GM12873 (cell line): ENCODE measurements around the gene HOXD13.

Experiments
- TF ChIP-seq, protein P1 (sequence below): IDR thresholded peaks from 2 replicates; pipeline ENCODE4 v1.5.1; 2012; ENCODE audit warnings: low read depth, mild to moderate bottlenecking, moderate library complexity, low read length, control low read depth; ENCODE audit not compliant: insufficient read depth; ENCODE audit errors: missing control alignments

The HOXD13 gene

DNA sequence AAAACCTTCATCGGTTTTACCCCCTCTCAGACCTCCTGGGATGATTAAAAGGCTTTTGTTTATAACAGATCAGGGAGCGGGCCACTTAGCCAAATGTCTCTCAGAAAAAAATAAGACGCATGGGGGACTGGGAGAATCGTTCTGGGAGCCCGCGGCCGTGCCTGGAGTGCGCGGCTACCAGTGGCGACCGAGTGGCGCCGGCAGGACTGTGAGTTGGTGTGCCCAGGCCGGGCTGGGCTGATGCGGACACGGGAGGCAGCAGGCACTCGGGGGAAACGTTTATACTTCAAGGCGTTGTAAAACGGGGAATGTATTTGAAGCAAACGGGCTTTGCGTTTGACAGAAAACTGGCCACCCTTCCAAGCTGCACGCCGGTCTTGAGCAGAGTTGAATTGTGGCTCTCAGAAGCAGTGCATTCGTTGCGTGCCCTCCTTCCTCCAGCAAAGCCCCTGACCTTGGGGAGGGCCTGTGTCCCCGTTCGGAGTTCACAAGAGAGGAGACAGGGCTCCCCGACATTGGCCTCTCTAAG is 19.4 kb downstream of the HOXD13 start:
- TF ChIP-seq, protein P1, sequence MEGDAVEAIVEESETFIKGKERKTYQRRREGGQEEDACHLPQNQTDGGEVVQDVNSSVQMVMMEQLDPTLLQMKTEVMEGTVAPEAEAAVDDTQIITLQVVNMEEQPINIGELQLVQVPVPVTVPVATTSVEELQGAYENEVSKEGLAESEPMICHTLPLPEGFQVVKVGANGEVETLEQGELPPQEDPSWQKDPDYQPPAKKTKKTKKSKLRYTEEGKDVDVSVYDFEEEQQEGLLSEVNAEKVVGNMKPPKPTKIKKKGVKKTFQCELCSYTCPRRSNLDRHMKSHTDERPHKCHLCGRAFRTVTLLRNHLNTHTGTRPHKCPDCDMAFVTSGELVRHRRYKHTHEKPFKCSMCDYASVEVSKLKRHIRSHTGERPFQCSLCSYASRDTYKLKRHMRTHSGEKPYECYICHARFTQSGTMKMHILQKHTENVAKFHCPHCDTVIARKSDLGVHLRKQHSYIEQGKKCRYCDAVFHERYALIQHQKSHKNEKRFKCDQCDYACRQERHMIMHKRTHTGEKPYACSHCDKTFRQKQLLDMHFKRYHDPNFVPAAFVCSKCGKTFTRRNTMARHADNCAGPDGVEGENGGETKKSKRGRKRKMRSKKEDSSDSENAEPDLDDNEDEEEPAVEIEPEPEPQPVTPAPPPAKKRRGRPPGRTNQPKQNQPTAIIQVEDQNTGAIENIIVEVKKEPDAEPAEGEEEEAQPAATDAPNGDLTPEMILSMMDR: no peak

DNA sequence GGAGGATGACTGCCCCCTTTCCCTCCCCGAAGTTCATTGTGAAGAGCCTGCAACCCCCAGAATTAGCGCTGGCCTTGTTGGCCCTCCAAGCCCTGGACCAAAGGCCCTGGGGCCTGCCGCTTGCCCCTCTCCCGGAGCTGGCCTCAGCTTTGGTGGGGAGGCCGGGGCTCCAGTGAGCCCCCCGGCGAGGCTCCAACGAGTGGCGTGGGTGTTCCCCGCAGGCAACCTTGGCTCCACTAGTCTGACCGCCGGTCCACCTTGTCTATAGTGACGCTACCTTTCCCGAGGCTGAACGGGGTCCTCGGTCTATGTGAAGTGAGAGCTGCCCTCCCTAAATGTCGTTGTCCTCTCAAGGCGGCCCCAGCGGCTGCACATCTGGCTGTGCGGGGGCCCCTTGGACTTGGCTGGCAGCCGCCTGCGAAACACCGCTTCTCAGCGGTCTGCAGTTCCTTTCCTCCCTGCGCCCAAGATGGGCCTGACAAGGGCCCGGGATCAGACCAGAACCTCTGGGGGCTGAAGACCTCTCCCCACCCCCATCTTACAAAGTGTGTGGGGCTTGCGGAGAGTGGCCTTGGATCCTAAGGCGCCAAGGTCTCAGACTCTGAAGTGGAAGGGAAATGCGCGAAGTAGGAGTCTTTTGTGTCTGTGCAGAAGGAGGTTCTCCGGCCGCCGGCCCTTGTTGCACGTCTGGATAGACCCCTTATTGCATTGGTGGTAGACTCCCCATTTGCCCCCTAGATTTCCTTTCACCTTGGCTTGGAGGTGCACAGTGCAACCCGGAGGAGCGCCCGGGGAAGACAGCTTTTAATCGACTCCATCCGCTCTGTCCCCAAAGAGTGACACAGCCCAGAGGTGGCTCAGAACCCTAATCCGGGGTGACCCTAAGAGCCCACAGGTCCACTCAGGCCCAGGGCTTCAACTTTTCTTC is 20.1 kb downstream of the HOXD13 start:
- TF ChIP-seq, protein P1: no peak

DNA sequence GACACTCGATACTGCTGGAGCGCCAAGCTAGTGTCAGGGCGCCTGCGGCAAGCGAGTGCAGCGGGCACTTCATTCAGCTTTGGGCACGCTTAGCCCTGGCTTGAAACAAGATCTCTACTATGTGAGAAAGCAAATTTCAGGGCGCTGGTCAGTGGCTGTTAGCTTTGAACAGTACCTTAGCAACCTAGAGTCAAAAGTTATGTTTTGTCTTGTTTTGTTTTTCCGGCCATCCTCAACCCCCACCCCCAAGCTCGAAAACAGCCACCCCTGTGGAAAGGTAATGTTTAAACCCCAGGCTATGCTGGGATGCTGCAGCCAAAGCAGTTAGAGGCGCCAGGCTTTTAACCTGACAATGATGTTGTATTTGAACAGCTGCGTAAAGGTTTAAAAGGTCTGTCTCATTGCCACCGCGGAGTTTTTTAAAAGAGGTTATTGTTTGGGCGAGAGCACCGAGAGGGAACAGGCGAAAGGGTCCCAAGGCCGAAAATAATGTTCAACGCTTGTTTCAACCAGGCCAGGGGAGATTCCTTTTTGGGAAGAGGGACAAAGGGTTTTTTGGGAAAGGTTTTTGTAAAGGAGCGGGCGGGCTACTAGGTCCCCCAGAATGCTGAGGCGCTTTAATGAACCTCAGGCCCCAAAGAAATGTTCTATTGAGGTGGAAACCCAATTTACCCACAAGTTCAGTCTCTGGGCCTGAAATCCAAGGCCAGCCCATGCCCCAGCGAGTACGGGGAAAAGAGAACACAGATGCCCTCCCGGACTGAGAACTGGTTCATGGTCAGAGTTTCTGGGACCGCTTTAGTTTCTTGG is 21.8 kb downstream of the HOXD13 start:
- TF ChIP-seq, protein P1: no peak

DNA sequence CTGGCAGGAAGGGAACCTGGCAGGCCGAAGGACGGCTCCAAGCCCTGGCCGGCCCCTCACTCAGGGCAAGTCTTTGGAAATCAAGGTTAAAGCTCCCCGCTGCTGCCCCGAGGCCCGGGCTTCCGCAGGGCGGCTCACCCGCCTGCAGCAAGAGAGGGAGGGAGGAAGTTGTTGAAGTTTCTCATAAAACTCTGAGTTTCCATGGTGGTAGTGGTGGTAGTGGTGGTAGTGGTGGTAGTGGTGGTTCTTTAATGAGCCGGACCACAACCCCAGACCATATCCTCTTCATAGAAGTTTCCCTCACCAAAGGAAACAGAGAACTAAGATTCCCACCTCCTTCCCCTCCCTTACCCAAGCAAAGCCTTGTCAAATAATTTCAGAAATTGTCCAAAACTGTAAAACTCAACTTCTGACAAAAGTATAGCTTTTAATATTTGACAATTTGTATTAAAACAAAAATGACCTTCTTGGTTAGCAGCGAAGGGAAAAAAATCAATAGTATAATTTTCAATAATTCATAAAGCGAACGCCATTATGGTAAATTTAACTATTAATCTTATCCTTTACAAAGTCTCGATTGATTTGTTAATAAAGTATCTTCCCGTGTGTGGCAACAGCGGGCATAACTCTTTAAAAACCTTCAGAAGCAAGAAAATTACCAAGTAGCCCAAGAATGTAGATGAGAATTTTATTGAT is 22.6 kb downstream of the HOXD13 start:
- TF ChIP-seq, protein P1: no peak

DNA sequence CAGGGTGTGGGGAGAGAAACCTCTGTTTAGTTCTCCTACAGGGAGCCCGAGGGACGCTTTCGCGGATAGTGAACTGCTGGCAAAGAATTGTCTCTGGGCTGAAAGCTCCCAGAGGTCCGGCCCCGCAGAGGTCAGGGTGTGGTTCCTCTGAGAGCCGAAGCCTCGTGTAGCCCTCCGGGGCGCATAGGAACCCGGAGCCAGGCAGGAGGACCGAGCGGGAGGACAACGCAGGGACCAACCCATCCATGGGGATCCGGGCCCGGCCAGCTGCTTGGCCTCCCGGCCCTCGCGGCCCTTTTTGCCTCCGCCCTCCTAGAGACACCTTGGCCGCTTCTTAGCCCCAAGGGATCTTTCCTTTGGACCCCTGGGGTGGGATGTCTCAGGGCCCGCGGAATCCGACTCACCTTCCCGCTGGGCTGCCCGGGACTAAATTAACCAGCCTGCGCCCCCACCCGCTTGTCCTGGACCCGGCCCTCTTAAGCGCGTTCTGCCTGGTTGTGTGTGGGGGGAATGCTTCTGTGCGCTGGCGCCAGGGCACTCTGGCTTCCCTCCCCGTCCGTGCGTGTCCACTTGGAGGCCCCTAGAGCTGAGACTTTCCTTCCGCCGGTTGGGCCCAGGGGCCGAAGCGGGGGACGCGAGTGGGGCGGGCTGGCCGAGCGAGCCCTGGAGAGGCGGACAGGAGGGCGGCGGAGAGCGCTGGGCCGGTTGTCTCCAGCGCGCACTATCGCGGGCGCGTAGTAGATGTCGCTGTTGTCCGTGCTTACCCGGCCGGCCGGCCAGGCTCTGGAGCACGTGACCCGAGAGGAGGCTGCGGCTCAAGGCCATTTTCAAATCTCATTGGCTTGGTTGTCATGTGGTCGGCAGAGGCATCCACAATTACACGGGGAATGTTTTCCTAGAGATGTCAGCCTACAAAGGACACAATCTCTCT is 23.6 kb downstream of the HOXD13 start, which contains the start of gene HOXD10:
HOXD10 (plus strand) TSS at position 896 of the 931 bp plus-strand sequence. CDS start 56 bp downstream, outside the sequence.
- TF ChIP-seq, protein P1: no peak

DNA sequence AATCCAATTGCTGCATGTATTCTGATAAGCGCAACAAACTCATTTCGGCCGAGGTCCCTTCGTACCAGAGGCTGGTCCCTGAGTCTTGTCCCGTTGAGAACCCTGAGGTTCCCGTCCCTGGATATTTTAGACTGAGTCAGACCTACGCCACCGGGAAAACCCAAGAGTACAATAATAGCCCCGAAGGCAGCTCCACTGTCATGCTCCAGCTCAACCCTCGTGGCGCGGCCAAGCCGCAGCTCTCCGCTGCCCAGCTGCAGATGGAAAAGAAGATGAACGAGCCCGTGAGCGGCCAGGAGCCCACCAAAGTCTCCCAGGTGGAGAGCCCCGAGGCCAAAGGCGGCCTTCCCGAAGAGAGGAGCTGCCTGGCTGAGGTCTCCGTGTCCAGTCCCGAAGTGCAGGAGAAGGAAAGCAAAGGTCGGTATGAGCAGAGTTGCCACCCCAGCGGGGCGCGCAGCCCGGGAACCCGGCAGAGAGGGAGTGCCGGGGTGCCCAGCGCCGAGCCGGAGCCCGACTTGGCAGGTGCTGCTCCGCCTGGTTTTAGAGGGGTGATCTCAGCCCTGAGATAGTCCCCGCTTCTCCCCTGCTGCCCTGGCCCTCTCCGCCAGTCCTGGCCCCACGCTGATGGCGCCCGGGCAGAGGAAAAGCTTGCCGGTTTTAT is 24.8 kb downstream of the HOXD13 start:
- TF ChIP-seq, protein P1: no peak
